DLD1 (cell line): Measurements from ENCODE around the gene ATP1A4.
"Not testable (repeated sequence)": the region's sequence is repeated elsewhere in the genome, so short reads cannot be mapped to it uniquely, and the experiment has no call there.

ENCODE experiments used
- in situ Hi-C: cut with HindIII; loops from 2 replicates; pipeline ENCODE4 v1.10.0; 2017; ENCODE audit warnings: low sequenced_read_pairs

Gene ATP1A4

GRCh38 chr1:160122978-160123495 is 28.4 kb upstream of the ATP1A4 start:
- in situ Hi-C loops: no loop called here

- in situ Hi-C loops: no loop called here
These were observed 27.7 kb upstream of the ATP1A4 start for GRCh38 chr1:160123726-160124125.

- in situ Hi-C loops: no loop called here
These were observed 26.5 kb upstream of the ATP1A4 start for GRCh38 chr1:160124705-160125478.

GRCh38 chr1:160125746-160126145 is 25.7 kb upstream of the ATP1A4 start:
- in situ Hi-C loops: no loop called here

- in situ Hi-C loops: not testable (repeated sequence)
These were observed 25.1 kb upstream of the ATP1A4 start for GRCh38 chr1:160126342-160126741.

GRCh38 chr1:160127381-160127780 is 24.0 kb upstream of the ATP1A4 start:
- in situ Hi-C loops: no loop called here

- in situ Hi-C loops: no loop called here
These were observed 23.4 kb upstream of the ATP1A4 start for GRCh38 chr1:160127865-160128523.

GRCh38 chr1:160128636-160129035 is 22.8 kb upstream of the ATP1A4 start:
- in situ Hi-C loops: no loop called here

- in situ Hi-C loops: no loop called here
These were observed 22.4 kb upstream of the ATP1A4 start for GRCh38 chr1:160129046-160129445.

GRCh38 chr1:160129558-160129957 is 21.8 kb upstream of the ATP1A4 start:
- in situ Hi-C loops: no loop called here

- in situ Hi-C loops: no loop called here
These were observed 21.4 kb upstream of the ATP1A4 start for GRCh38 chr1:160129966-160130365.

- in situ Hi-C loops: no loop called here
These were observed 20.9 kb upstream of the ATP1A4 start for GRCh38 chr1:160130486-160130885.

GRCh38 chr1:160130939-160131338 is 20.5 kb upstream of the ATP1A4 start:
- in situ Hi-C loops: no loop called here

- in situ Hi-C loops: no loop called here
These were observed 19.4 kb upstream of the ATP1A4 start for GRCh38 chr1:160131803-160132565.

GRCh38 chr1:160133990-160134770 is 17.2 kb upstream of the ATP1A4 start:
- in situ Hi-C loops: no loop called here

- in situ Hi-C loops: no loop called here
These were observed 16.4 kb upstream of the ATP1A4 start for GRCh38 chr1:160134791-160135572.

GRCh38 chr1:160136121-160136925 is 15.1 kb upstream of the ATP1A4 start:
- in situ Hi-C loops: no loop called here

- in situ Hi-C loops: no loop called here
These were observed 14.5 kb upstream of the ATP1A4 start for GRCh38 chr1:160136926-160137200.

- in situ Hi-C loops: no loop called here
These were observed 14.1 kb upstream of the ATP1A4 start for GRCh38 chr1:160137216-160137862.
